Measurements from ENCODE around the gene STK17A.

The STK17A gene

DNA sequence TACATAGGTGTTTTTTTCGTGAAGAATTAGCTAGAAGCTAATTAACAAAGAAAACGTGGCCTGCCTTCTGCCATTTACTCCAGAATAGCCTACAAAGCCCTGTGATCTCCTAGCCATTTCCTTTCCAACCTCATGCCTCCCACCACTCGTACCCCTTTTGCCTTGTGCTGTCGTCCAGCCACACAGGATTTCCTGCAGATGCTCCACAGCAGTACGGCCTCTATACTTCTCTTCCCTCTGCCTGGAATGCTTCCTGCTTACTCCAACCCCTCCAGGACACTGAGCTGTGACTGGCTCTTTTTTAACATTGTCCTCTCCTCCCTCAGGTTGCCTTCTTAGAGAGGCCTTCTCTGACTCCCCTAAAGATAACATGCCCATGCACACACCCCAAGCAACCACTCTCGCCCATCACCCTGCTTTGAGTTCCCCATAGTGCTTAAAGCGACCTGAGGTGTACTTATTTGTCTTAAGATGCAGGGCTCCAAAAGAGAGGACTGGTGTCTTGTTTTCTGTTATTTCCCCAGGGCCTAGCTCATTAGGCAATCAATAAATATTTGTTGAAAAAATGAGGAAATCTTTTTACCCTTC, 32.7 kb downstream of the STK17A start:
- H3K27ac ChIP-seq: no peak overlapping the region
- in situ Hi-C loops (cut with HindIII; ENCODE audit: low pct_ligation_motif_present, low sequenced_read_pairs): no loop called here
- no peak for DNase-seq

DNA sequence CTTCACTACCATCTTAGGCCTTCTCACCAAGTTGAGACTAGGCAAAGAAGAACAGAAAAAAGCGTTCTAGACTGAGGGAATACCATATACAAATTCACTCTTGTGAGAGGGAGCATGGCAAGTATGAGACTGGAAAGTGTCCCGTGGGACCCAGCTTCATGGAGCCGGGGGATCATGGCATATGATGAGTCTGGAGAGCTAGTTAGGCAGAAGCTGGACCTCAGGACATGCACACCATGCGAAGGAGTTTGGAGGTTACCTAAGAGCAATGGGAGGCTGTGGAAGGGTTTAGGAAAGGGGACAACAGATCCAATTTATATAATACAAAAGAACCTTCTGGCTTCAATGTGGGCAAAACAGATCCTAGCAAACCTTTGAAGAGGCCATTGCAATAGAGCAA, 34.1 kb downstream of the STK17A start:
- H3K36me3 ChIP-seq (replicated peaks): peaks cover 47% of the 10 kb centered on the region
- H3K27ac ChIP-seq: no peak overlapping the region

More for the DNA sequence above, 32.7 kb downstream of the STK17A start:
- no peaks in the 10 kb centered on the region for H3K27me3 ChIP-seq (replicated peaks)
- H3K36me3 ChIP-seq (replicated peaks): peaks cover 50% of the 10 kb centered on the region
- TF ChIP-seq, protein P1, sequence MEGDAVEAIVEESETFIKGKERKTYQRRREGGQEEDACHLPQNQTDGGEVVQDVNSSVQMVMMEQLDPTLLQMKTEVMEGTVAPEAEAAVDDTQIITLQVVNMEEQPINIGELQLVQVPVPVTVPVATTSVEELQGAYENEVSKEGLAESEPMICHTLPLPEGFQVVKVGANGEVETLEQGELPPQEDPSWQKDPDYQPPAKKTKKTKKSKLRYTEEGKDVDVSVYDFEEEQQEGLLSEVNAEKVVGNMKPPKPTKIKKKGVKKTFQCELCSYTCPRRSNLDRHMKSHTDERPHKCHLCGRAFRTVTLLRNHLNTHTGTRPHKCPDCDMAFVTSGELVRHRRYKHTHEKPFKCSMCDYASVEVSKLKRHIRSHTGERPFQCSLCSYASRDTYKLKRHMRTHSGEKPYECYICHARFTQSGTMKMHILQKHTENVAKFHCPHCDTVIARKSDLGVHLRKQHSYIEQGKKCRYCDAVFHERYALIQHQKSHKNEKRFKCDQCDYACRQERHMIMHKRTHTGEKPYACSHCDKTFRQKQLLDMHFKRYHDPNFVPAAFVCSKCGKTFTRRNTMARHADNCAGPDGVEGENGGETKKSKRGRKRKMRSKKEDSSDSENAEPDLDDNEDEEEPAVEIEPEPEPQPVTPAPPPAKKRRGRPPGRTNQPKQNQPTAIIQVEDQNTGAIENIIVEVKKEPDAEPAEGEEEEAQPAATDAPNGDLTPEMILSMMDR (IDR thresholded peaks at IDR 0.05; ENCODE audit: low read depth, low read length, missing control alignments): no peak
- H3K4me3 ChIP-seq (ENCODE audit: low read depth, low read length): no peak overlapping the region

DNA sequence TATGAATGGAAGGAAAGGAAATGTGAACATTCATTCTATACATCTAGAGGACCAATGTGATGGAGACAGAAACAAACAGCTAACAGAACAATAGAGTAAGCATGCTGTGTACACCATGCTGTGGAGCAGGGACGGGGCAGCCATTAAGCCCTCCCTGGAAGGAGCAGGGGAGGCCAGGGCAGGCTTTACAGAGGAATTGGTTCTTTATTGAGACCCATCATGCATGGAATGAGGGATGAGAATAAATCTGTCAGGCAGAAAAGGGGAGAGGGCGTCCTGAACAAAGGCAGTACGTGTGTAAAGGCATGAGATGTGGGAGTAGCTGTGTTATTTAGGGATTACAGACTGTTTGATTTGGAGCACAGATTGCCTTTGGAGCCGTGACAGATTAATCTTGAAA, 35.2 kb downstream of the STK17A start:
- peaks cover 45% of the 10 kb centered on the region for H3K36me3 ChIP-seq (replicated peaks)
- no peaks in the 10 kb centered on the region for H3K27me3 ChIP-seq (replicated peaks)
- no peak overlapping the region for H3K27ac ChIP-seq
- DNase-seq: no peak
- H3K4me3 ChIP-seq (ENCODE audit: low read depth, low read length): no peak overlapping the region
- TF ChIP-seq, protein P1 (IDR thresholded peaks at IDR 0.05; ENCODE audit: low read depth, low read length, missing control alignments): no peak
- in situ Hi-C loops (cut with HindIII; ENCODE audit: low pct_ligation_motif_present, low sequenced_read_pairs): no loop called here

More for the DNA sequence above, 34.1 kb downstream of the STK17A start:
- in situ Hi-C loops (cut with HindIII; ENCODE audit: low pct_ligation_motif_present, low sequenced_read_pairs): no loop called here
- Histone ChIP-seq H3K4me3 (ENCODE audit: low read depth, low read length) (no peak overlapping the region), H3K27me3 (replicated peaks) (no peaks in the 10 kb centered on the region)
- TF ChIP-seq, protein P1 (IDR thresholded peaks at IDR 0.05; ENCODE audit: low read depth, low read length, missing control alignments): no peak
- no peak for DNase-seq

DNA sequence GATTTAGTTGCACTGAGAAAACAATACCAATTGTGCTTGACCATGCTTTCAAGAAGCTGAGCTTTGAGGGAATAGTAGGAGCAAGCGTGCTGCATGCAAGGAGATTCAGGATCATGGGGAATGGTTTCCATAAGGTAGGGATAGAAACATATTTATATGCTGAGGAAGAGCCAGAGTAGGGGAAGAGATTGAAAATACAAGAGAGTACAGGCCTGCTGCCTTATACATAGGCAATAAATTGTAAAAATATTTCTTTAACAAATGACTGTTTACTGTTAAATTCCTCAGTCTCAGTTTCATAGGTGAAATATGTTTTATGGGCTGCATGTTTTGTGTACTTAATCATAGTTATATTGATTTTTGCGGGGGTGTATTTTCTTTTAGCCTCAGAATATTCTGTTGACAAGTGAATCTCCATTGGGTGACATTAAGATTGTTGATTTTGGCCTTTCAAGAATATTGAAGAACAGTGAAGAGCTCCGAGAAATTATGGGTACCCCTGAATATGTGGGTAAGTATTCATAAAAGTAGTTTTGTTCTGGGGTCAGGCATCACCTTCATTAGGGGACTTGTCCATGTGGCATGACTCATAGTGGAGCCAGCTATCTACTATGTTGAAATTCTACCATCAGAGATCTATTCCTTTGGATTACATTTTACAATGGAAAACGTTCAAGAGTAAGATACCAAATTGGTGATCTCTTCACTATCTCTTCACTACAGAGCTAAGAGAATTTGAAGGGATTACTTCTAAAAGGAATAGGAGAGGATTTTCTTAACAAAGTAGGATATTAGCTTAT, 36.5 kb downstream of the STK17A start:
- in situ Hi-C loops (cut with HindIII; ENCODE audit: low pct_ligation_motif_present, low sequenced_read_pairs): no loop called here
- DNase-seq: no peak
- TF ChIP-seq, protein P1 (IDR thresholded peaks at IDR 0.05; ENCODE audit: low read depth, low read length, missing control alignments): no peak
- H3K36me3 ChIP-seq (replicated peaks): peaks cover 54% of the 10 kb centered on the region
- no peak overlapping the region for H3K4me3 ChIP-seq (ENCODE audit: low read depth, low read length)
- H3K27ac ChIP-seq: no peak overlapping the region
- no peaks in the 10 kb centered on the region for H3K27me3 ChIP-seq (replicated peaks)

DNA sequence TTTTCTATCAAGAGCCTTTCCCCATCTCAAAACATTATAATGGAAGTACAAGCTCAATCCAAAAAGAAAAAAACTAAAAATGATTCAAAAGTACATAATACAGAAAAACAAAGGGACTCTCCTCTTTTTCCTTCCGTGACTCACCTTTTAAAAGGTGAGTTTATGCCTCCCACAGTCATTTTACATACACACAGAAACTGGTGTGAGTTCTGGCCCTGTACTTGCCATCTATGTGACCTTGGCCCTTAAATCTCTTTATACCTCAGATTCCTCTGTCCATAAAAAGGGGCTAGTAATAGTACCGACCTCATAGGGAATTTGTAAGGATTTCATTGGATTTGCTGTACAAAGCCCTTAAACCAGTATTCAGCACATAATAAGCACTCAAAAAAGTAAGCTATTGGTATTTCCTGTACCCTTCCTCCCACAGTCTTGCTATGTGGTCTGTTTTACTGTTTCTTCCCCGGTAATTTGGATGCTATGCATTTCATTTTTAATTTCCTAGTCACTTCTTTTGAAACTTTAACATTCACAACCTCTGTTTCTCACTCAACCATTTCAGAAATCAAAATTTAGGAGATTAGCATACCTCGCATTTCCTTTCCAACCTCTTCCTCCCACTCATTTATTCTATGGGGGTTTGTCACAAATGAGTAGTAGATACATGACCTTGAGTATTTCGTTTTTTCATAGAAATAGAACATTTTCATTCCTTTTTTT, 39.0 kb downstream of the STK17A start:
- in situ Hi-C loops (cut with HindIII; ENCODE audit: low pct_ligation_motif_present, low sequenced_read_pairs): no loop called here
- Histone ChIP-seq H3K27ac (no peak overlapping the region), H3K4me3 (ENCODE audit: low read depth, low read length) (no peak overlapping the region), H3K27me3 (replicated peaks) (no peaks in the 10 kb centered on the region), H3K36me3 (replicated peaks) (peaks cover 54% of the 10 kb centered on the region)
- DNase-seq: no peak
- TF ChIP-seq, protein P1 (IDR thresholded peaks at IDR 0.05; ENCODE audit: low read depth, low read length, missing control alignments): no peak
